ENCODE measurements around the gene VDAC1. TPM values are rescaled to one million over a fixed set of nuclear protein-coding genes. Genes with fewer than 3 reads are reported as not detected.

The VDAC1 gene
- polyA plus RNA-seq, 6 donors from 2014 or later = 76.4 to 88.7 (median 79.2) TPM

DNA sequence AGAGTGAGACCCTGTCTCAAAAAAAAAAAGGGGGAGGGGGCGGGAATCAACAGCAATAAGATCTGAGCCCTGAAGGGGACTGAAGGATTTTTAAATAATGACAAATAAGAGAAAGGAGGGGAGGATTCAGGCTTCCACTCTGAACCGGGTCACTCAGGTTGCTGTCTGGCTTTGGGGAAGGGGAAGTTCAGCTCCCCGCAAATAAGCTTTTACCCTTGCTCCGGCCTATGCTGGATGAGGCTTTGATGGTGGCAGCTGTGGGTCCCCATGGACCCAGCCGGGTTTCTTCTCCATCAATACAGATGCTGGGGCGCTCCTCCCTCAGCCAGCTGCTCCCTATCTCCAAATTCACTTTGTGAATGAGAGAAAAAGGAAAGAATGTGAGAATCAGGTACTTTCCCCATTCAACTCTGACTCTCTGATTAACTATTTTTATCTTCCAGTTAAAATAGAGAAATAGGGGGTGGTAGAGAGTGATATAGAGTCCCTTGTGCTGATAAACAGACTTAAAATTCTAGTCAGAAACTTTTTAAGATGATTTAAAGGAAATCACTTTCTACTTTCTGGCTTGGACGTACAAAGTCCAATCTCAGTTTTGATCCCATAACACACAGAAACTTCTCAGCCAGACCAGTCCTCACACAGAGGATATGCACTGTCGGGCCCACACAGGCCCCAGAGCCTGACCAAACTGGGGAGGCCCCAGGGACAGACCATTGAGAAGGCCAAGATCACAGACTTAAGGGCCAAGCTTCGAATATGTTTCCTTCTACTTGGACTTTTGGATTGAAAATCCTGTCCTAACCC is 76.0 kb downstream of the VDAC1 start:
- H3K9me3 Mint-ChIP-seq = peaks cover 0 to 2% (median 0%) of the 10 kb centered on the region in 7 donors
- ATAC-seq (ENCODE audit: low read depth in 2 of 2) (peak; percentile 49 to 53), DNase-seq (peak; percentile 66)
- H3K4me1 Mint-ChIP-seq = peaks cover 75 to 88% (median 88%) of the 10 kb centered on the region in 3 donors
- peak overlapping the region; percentile 48 to 92 (median 76) for H3K4me3 Mint-ChIP-seq
- H3K36me3 Mint-ChIP-seq = no peaks in the 10 kb centered on the region
- H3K27me3 Mint-ChIP-seq = no peaks in the 10 kb centered on the region
- H3K27ac Mint-ChIP-seq = peak overlapping the region; percentile 93 to 100 (median 99)

DNA sequence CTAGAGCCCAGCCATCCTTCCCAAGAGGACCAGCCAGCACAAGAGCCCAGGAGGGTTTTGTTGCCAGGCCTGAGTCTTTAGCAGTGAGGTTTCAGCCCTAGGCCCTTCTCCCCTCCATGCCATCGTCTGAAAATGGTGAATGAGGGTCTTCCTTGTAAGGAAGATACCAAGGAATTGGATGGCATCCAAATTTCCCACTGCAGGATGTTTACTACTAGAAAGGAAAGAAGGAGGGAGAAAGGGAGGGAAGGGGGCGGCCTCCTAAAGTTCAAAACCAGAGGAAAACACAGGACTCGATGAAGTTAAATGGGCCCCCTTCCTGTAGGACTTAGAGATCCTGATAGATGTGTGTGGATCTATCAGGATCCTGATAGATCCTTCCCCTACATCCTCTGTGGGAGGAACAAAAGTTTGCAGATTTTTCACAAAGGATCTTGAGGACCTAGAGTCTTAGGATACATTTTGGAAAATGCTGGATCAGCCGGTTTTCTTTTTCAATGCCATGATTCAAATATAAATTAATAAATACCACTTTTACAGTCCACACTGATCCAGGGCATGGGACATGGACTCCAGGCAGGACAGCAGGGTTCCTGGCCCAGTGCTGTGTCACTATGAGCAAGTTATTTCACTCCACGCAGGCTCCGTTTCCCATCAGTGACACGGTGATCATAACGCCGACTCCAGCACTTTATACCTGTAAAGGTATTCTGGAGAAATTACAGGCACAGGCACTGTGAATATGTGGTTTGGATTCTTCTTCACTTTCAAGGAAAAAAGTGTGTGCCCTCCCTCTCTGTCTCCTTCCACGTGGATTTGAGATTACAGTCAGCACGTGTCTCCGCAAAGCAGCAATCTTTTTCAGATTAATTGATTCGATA is 77.2 kb downstream of the VDAC1 start:
- ATAC-seq (ENCODE audit: low read depth in 2 of 2) (no peak), DNase-seq (no peak)
- H3K9me3 Mint-ChIP-seq = peaks cover 0 to under 1% (median 0%) of the 10 kb centered on the region in 7 donors
- H3K27ac Mint-ChIP-seq = peak overlapping the region; percentile 88 to 100 (median 94)
- H3K4me1 Mint-ChIP-seq = peaks cover 67 to 81% (median 80%) of the 10 kb centered on the region in 3 donors
- H3K36me3 Mint-ChIP-seq = no peaks in the 10 kb centered on the region
- peak overlapping the region in 6 of 8 donors; percentile 19 to 92 (median 48) for H3K4me3 Mint-ChIP-seq
- H3K27me3 Mint-ChIP-seq = no peaks in the 10 kb centered on the region

DNA sequence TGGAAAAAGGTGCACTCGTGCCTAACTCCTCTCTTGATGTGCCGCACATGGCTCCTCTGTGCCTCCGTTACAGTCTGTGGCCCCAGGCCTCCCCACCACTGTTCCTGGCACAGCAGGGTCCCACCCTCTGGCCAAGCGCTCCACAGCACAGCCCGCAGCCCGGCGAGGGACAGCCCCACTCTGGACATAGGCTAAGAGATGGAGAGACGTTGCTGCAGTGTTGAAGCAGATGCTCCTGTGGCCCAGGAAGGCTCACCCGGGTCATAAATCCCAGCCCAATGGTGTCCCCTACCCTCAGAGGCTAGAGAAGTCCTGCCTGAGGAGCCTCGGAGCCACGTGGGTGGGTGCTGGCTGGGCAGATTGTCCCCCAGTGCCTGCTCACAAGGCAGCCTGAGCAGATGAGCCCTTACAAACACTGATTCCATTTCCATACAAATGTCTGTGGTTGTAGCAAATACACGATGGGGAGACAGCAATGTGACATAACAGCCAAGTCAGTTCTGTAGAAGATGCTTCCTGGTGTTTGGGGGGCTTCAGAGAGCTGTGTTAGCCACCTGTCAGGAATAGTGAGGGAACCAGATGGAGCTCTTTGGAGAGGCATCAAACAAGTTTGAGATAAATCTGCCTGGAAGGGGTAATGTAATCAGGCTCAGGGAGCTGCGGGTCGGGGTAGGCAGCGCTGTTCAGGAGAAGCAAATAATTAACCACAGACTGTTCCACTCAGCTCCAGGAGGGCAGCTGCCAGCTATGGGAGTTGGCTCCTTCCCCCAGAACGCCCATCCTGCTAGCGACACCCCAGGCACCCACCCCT is 78.1 kb downstream of the VDAC1 start:
- Mint-ChIP-seq H3K27me3 (no peaks in the 10 kb centered on the region), H3K4me1 (peaks cover 63 to 81% (median 81%) of the 10 kb centered on the region in 3 donors), H3K9me3 (no peaks in the 10 kb centered on the region)

DNA sequence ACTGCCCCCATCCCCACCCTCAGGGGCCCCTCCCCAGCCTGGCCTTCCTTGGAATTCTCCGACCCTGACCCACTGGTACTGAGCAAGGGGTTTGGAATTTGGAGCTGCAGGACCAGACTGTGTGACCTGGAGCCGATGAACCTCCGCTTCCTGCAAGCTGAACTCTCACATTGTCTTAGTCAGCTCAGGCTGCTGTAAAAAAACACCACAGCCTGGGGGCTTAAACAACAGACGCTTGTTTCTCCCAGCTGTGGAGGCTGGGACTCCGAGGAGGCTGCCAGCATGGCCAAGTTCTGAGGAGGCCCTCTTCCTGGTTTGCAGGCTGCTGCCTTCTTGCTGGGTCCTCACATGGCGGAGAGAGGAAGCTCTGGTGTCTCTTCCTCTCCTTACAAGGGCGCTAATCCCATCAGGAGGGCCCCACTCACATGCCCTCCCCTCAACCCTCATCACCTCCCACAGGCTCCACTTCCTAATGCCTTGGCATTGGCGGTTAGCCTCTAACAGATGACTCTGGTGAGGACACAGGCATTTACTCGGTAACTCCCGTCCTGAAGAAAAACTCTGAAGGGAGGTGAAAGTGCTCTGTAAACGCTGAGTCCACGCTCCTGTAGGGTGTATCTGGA is 78.8 kb downstream of the VDAC1 start:
- DNase-seq (no peak), ATAC-seq (ENCODE audit: low read depth in 2 of 2) (no peak)
- Mint-ChIP-seq H3K4me1 (peaks cover 57 to 76% (median 74%) of the 10 kb centered on the region in 3 donors), H3K27ac (peak overlapping the region in 4 of 6 donors; percentile 67 to 93 (median 88)), H3K4me3 (peak overlapping the region in 1 of 8 donors; percentile 41), H3K27me3 (no peaks in the 10 kb centered on the region), H3K9me3 (no peaks in the 10 kb centered on the region), H3K36me3 (no peaks in the 10 kb centered on the region)

More for the DNA sequence above, 78.1 kb downstream of the VDAC1 start:
- H3K36me3 Mint-ChIP-seq = no peaks in the 10 kb centered on the region
- H3K4me3 Mint-ChIP-seq = peak overlapping the region in 4 of 8 donors; percentile 15 to 61 (median 40)
- DNase-seq = no peak
- H3K27ac Mint-ChIP-seq = peak overlapping the region; percentile 88 to 96 (median 93)
- ATAC-seq (ENCODE audit: low read depth in 2 of 2) = no peak

DNA sequence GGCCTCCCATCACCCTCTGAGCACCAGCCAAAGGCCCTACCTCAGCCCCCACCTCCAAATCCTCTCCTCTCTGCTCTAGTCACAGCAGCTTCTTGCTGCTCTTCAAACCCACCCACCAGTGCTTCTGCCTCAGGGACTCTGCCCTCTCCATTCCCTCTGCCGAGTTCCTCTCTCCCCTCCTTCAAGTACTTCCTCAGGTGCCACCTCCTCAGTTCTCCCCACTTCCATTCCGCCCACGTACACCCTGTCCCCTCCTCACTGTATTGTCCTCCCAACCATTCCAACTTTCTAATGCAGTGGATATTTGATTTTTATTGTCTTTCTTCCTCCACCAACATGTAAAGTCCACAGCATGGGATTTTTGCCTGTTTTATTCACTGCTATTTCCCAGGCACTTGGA is 79.5 kb downstream of the VDAC1 start:
- DNase-seq (no peak), ATAC-seq (ENCODE audit: low read depth in 2 of 2) (no peak)
- H3K36me3 Mint-ChIP-seq = no peaks in the 10 kb centered on the region
- H3K27me3 Mint-ChIP-seq = no peaks in the 10 kb centered on the region
- H3K4me3 Mint-ChIP-seq = peak overlapping the region in 2 of 8 donors; percentile 33 to 42
- peak overlapping the region in 5 of 6 donors; percentile 7 to 91 (median 85) for H3K27ac Mint-ChIP-seq
- peaks cover 57 to 76% (median 74%) of the 10 kb centered on the region in 3 donors for H3K4me1 Mint-ChIP-seq
- no peaks in the 10 kb centered on the region for H3K9me3 Mint-ChIP-seq

DNA sequence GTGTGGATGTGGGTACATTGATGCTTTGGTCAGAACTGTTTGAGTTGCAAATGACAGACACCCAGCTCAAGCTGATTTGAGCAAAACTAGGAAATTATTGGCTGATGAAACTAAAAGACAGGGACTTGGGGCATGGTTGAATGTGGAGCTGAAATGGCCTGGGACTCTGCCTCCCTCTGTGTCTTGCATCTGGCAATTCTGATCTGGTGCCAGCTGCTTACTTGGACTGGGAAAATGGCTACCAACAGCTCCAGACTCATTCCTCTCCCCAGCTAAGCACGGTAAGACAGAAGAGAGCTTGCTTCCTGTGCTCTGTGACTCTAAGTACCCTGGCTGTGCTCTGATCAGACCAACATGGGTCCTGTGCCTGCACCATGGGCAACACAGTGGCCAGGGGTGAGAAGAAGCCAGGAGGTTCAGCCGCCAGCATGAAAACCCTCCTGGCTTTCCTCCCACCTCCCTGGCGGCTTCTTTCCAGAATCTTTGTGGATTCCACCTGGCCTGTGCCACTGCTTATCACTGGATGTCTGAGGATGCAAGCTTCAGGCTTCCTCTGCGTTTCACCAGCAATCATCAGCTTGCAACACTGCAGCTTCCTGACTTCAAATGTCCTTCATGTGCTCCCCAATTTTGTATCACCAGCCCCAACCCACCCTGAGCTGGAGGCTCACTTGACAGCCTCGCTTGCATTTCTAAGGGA is 80.4 kb downstream of the VDAC1 start:
- Mint-ChIP-seq H3K4me3 (peak overlapping the region in 1 of 8 donors; percentile 37), H3K27me3 (no peaks in the 10 kb centered on the region), H3K4me1 (peaks cover 58 to 76% (median 74%) of the 10 kb centered on the region in 3 donors), H3K9me3 (no peaks in the 10 kb centered on the region), H3K27ac (peak overlapping the region in 5 of 6 donors; percentile 6 to 67 (median 38)), H3K36me3 (no peaks in the 10 kb centered on the region)
- ATAC-seq (ENCODE audit: low read depth in 2 of 2) = no peak
- no peak for DNase-seq

DNA sequence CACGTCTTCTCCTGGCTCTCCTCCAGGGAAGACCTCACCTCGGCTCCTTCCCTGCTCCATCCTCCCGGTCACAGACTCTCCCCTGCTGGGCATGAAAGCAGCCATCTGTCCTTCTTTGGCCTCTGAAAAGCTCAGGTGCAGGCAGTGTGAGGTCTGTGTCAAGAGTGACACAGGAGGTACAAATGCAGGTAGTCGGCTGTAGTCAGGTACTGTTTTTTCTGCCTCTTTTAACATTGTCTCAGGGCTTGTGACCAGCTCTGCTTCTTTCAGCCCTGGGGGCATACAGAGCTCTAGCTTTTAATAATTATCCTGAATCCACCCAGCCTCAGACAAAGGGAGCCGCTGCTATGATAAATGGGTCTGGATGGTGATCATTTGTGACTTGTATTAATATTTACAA is 82.8 kb downstream of the VDAC1 start:
- H3K27ac Mint-ChIP-seq = peak overlapping the region in 2 of 6 donors; percentile 26 to 88
- H3K4me1 Mint-ChIP-seq = peaks cover 52 to 71% (median 63%) of the 10 kb centered on the region in 3 donors
- H3K4me3 Mint-ChIP-seq = no peak overlapping the region
- H3K36me3 Mint-ChIP-seq = no peaks in the 10 kb centered on the region
- no peaks in the 10 kb centered on the region for H3K9me3 Mint-ChIP-seq
- no peaks in the 10 kb centered on the region for H3K27me3 Mint-ChIP-seq
- ATAC-seq (ENCODE audit: low read depth in 2 of 2) = no peak
- DNase-seq = no peak

Other genes with a start within 250 kb of the VDAC1 start
- 10 to 100 TPM; 37.2 to 44.3 (median 41.2) TPM for gene C5orf15, start 36.4 kb downstream of the VDAC1 start, polyA plus RNA-seq (ENCODE audit: low read depth in 6 of 6)
- 1 to 10 TPM in 5 of 6 donors, under 1 TPM in 1; 0.34 to 3.7 (median 2.4) TPM for gene TCF7, start 109.7 kb upstream of the VDAC1 start, polyA plus RNA-seq (ENCODE audit: low read depth in 6 of 6)
- 1,000 to 10,000 TPM; 1,058 to 1,567 (median 1,113) TPM for gene SKP1, start 172.0 kb upstream of the VDAC1 start, polyA plus RNA-seq (ENCODE audit: low read depth in 6 of 6)
- 100 to 1,000 TPM; 182 to 213 (median 190) TPM for gene PPP2CA, start 221.1 kb upstream of the VDAC1 start, polyA plus RNA-seq (ENCODE audit: low read depth in 6 of 6)